Brain microvascular endothelial cell (primary cell): ENCODE results near the gene ZNG1F.
"Not testable (repeated sequence)": the region's sequence is repeated elsewhere in the genome, so short reads cannot be mapped to it uniquely, and the experiment has no call there.

ENCODE experiments used
- DNase-seq: peaks from one replicate; pipeline ENCODE4 v3.0.0-alpha.2; 2020
- H3K27ac ChIP-seq: fragments of 250-450 bp; sonication (Bioruptor Pico); 2 replicates; pipeline ENCODE4 v1.5.1; 2020; ENCODE audit warnings: mild to moderate bottlenecking, moderate library complexity
- H3K27me3 ChIP-seq: fragments of 250-450 bp; sonication (Bioruptor Pico); replicated peaks from 2 replicates; pipeline ENCODE4 v1.5.1; 2020; ENCODE audit warnings: mild to moderate bottlenecking
- H3K36me3 ChIP-seq: fragments of 250-450 bp; sonication (Bioruptor Pico); replicated peaks from 2 replicates; pipeline ENCODE4 v1.5.1; 2020; ENCODE audit warnings: mild to moderate bottlenecking
- H3K4me3 ChIP-seq: 2 replicates; pipeline ENCODE4 v1.5.1; 2011; ENCODE audit warnings: low read depth, mild to moderate bottlenecking, control low read depth, low read length, moderate library complexity
- in situ Hi-C: cut with HindIII; loops from 2 replicates; pipeline ENCODE4 v1.10.0; 2017; ENCODE audit warnings: low sequenced_read_pairs, low pct_ligation_motif_present
- TF ChIP-seq, protein P1 (sequence below): IDR thresholded peaks from 2 replicates; pipeline ENCODE4 v1.5.1; 2011; ENCODE audit warnings: low read depth, mild to moderate bottlenecking, moderate library complexity, low read length, control low read depth, inconsistent platforms; ENCODE audit errors: missing control alignments

The ZNG1F gene

DNA sequence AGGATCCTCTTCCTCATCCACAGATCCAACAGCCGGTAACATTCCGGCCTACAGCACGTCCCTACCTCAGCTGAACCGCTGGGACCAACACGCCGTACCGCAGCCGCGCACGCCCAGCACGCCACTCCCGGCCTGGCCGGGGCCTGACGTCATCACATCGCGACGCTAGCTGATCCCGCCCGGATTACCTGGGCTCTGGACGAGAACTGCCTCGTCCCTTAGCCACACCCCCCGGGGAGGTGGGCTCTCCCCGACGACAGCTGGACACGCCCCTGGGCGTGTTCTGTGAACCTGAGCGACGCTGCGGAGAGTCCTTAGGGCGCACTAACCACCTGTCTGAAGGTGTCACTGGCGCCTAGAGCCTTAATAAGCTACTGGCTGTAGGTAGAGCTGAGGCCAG lies at the start of gene ZNG1F:
Gene ZNG1F (minus strand): TSS at position 101 of the 400 bp plus-strand sequence. CDS start 59 bp downstream, at position 42.
- in situ Hi-C loops, H3K4me3 ChIP-seq: not testable (repeated sequence)

DNA sequence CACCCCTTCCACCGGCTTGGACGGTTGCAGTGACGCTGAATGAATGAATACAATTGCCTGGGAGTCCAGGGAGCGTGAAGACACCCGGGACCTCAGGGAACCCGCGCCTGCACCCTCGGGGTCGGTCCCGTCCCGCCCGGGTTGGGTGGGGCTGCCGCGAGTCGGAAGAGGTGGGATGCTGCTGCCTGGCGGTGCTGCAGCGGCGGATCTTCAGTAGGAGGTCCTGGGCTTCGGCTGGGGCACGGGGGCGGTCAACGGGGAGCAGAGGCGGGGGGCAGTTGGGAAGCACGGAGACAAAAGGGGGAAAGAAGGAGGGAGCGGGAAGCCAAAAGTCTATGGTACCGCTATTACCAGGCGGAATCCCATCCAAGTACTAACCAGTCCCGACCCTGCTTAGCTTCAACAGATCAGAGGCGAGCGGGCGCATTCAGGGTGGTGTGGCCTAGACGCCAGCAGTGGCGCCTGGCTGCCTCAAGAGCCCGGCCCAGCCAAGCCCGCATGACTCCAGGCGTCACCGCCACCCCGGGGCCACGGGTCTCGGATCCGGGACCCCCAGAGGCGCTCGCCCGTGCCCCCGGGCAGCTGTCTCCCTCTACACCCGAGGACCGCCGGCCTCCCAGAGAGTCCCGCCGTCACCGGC lies 48.1 kb upstream of the ZNG1F start:
- in situ Hi-C loops, H3K36me3 ChIP-seq, H3K27ac ChIP-seq, H3K27me3 ChIP-seq, DNase-seq: not testable (repeated sequence)
- H3K4me3 ChIP-seq = peak overlapping the region; percentile 37

More for the DNA sequence above, at the start of gene ZNG1F:
- not testable (repeated sequence) for DNase-seq, H3K27me3 ChIP-seq, H3K27ac ChIP-seq, H3K36me3 ChIP-seq

DNA sequence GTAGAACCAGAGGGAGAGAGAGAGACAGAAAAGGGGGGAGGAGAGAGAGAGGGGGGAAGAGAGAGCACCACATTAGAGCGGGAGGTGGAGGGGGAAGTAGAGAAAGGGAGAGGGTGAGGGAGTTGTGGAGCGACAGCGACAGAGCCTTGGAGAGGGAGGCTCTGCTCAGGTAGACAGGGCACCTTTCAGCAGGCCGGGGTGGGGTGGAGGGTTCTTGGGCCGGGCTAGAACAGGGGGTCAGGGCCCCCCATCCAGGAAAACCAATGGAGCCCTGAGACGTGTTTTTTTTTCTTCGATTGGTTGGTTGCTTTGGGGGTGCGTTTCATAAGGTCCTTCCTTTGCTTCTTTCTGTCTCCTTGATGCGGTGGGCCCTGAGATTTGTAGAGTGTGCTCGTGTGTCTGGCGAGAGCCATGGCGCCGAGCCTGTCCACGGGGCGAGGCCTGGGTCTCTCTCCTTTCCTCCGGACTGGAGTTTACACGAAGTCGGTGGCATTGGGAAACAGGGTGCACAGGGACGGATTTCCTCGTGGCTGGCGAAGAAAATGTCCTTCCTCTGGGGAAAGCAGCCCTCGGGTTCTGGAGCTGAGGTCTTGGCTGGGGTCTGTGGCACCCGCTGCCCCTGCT lies 47.5 kb upstream of the ZNG1F start:
- H3K4me3 ChIP-seq, H3K36me3 ChIP-seq, H3K27me3 ChIP-seq, H3K27ac ChIP-seq, in situ Hi-C loops, DNase-seq: not testable (repeated sequence)

DNA sequence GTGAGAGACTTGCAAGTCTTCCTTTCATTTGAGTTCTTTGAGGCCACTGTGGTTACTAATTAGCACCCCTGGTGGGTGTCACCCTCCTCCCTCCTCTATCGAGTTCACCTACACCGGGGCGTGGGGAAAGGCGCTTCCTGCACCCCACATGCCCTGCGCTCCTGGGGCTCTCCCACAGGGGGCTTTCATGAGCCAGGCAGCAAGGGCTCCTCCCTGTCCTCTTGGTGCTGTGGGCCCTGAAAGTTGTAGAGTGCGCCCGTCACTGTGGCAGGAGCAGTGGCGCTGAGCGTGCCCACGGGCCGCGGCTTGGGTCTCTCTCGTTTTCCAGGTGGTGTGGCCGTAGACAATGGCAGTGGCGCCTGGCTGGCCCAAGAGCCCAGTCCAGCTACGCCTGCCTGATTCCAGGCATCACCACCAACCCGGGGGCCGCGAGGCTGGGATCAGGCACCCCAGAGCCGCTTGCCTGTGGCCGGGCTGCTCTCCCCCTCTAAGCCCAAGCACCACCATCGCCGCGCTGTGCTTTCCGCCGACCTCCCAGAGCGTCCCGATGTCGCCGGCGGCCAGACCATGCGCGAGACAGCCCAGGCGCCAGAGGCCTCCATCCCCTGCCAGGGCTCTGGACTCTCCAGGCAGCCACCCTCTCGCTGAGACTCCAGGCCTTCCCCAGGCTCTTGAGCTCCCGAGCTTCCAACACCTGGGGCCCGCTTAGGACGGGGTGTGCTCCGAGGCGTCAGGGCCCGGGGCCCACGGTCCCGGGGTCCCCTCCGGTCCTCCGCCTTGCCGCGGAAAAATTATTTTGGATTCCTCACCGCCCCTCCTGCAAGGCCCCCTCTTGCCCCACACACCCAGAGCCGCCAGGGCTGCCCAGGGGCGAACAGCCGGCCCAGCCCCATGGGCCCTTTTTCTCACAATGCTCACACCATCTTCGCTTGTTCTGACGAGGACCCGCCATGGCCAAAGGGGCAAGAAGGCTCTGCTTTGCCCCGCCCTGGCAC lies 46.0 kb upstream of the ZNG1F start:
- H3K4me3 ChIP-seq = peak overlapping the region; percentile 35
- H3K27me3 ChIP-seq, in situ Hi-C loops, H3K27ac ChIP-seq, DNase-seq, H3K36me3 ChIP-seq: not testable (repeated sequence)

DNA sequence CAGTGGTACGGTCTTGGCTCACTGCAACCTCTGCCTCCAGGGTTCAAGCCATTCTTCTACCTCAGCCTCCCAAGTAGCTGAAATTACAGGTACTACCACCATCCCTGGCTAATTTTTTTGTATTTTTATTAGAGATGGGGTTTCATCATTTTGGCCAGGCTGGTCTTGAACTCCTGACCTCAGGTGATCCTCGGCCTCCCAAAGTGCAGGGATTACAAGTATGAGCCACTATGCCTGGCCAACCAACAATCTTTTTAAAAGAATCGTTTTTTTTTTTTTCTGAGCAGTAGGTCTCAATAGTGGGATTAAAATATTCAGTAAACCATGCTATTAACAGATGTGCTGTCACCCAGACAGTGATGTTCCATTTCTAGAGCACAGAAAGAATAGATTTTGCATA lies 45.1 kb upstream of the ZNG1F start:
- DNase-seq, H3K27ac ChIP-seq, H3K4me3 ChIP-seq, in situ Hi-C loops, H3K27me3 ChIP-seq, H3K36me3 ChIP-seq: not testable (repeated sequence)

DNA sequence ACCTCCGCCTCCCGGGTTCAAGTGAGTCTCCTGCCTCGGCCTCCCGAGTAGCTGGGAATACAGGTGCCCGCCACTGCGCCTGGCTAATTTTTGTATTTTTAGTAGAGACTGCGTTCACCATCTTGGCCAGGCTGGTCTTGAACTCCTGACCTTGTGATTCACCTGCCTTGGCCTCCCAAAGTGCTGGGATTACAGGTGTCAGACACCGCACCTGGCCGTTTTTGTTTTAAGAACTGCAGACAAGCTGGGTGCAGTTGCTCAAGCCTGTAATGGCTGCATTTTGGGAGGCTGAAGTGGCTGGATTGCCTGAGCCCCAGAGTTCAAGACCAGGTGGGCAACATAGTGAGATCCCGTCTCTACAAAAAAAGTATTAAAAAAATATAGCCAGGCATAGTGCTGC lies 43.2 kb upstream of the ZNG1F start:
- DNase-seq, H3K36me3 ChIP-seq, in situ Hi-C loops, H3K27me3 ChIP-seq, H3K4me3 ChIP-seq, H3K27ac ChIP-seq: not testable (repeated sequence)

DNA sequence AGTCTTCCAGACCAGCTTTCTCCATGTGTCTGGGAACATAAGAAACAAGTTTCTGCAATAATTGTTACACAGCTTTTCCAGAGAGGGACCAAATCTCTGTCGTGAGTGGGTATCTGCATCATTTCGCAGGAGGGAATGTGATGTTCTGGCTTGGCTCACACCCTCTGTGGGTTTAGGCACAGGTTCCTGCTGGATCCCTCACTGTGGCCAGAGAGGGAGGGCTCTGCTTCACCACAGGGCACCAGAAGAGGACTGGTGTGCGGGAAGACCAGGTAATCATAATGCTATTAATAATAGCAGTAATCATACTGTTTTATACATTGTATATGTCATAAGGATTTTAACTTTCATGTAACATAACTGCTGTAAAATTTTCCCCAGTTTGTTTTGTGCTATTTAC lies 41.3 kb upstream of the ZNG1F start:
- H3K4me3 ChIP-seq, in situ Hi-C loops, H3K36me3 ChIP-seq, H3K27me3 ChIP-seq, DNase-seq, H3K27ac ChIP-seq: not testable (repeated sequence)

DNA sequence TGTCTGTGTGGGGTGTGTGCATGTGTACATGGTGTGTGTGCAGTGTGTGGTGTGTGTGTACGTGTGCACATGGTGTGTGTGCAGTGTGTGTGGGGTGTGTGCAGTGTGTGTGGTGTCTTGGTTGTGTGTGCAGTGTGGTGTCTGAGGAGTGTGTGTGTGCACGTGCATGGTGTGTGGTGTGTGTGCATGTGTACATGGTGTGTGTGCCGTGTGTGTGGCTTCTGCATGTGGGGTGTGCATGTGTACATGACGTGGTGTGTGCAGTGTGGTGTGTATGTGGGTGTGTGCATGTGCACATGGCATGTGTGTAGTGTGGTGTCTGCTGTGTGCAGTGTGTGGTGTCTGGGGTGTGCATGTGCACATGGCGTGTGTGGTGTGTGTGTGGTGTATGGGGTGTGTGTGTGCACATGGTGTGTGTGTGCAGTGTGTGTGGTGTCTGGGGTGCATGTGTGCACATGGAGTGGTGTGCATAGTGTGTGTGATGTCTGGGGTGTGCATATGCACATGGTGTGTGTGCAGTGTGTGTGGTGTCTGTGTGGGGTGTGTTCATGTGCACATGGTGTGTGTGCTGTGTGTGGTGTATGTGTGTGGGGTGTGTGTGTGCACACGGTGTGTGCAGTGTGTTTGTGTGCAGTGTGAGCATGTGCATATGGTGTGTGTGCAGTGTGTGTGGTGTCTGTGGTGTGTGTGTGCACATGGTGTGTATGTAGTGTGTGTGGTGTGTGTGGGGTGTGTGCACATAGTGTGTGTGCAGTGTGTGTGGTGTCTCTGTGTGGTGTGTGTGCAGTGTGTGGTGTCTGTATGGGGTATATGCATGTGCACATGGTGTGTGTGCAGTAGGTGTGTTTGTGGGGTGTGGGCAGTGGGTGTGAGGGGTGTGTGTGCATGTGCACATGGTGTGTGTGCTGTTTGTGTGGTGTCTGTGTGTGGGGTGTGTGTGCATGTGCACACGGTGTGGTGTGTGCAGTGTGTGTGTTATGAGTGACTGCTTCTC lies 40.6 kb upstream of the ZNG1F start:
- in situ Hi-C loops = no loop called here
- no peak for DNase-seq
- H3K27ac ChIP-seq = no peak overlapping the region
- no peak overlapping the region for H3K4me3 ChIP-seq
- TF ChIP-seq, protein P1, sequence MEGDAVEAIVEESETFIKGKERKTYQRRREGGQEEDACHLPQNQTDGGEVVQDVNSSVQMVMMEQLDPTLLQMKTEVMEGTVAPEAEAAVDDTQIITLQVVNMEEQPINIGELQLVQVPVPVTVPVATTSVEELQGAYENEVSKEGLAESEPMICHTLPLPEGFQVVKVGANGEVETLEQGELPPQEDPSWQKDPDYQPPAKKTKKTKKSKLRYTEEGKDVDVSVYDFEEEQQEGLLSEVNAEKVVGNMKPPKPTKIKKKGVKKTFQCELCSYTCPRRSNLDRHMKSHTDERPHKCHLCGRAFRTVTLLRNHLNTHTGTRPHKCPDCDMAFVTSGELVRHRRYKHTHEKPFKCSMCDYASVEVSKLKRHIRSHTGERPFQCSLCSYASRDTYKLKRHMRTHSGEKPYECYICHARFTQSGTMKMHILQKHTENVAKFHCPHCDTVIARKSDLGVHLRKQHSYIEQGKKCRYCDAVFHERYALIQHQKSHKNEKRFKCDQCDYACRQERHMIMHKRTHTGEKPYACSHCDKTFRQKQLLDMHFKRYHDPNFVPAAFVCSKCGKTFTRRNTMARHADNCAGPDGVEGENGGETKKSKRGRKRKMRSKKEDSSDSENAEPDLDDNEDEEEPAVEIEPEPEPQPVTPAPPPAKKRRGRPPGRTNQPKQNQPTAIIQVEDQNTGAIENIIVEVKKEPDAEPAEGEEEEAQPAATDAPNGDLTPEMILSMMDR = no peak
- H3K27me3 ChIP-seq = no peaks in the 10 kb centered on the region
- no peaks in the 10 kb centered on the region for H3K36me3 ChIP-seq

DNA sequence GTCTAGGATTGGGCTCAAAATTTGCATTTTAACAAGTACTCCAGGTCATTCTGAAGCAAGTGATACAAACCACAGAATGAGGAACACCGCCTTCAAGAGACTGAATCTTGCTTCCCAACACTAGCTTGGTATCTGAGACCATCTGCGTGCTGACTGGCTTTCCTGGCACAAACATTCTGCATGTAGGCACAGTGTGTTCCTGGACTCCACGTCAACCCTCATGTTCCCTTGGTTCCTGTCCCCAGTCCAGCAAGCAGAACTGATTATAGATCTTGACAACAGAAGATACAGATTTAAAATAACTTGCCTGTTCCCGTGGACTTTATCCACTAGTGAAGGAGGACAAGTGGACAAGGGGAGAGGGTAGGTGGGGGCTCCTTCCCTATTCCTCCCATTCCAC lies 30.7 kb upstream of the ZNG1F start:
- DNase-seq, H3K27ac ChIP-seq, H3K27me3 ChIP-seq, in situ Hi-C loops, H3K36me3 ChIP-seq, H3K4me3 ChIP-seq: not testable (repeated sequence)

DNA sequence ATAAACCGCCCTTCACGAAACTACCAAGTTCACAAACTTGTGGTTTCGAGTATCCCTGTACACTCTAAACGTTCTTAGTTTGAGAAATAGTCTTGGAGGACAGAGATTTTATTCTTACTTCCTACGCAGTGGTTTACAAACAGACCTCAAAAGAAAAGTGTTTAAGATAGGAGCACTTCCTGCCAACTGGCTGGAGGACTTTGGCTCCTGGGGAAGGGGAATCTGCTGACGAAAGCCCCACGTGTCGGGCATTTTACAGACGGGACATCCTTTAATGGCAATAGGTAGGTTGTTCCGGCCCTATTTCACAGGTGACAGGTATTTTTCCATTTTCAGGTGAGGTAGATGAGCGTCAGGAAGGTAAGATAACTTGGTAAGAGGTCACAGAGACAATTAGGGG lies 678 bp downstream of the ZNG1F start:
- in situ Hi-C loops, H3K36me3 ChIP-seq, H3K27me3 ChIP-seq, H3K27ac ChIP-seq, H3K4me3 ChIP-seq, DNase-seq: not testable (repeated sequence)

DNA sequence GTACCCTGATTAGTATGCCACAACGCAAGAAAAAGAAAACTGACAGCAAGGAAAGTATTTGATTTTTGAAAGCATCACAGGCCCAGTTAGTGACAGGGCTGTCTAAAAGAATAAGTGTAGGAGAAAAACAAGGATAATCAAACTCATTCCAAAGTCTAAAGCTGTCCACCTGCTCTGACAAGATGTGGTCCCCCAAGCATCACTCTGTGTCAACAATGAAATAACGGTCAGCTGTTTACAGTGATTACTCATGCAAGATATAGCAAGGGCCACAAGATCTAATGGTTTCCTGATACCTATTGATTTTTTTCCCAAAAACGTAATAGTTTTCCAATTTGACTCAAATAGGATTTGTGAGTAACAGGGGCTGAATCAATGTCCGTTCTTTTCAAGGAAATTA lies 14.1 kb downstream of the ZNG1F start:
- H3K27me3 ChIP-seq, H3K36me3 ChIP-seq, H3K4me3 ChIP-seq, DNase-seq, in situ Hi-C loops, H3K27ac ChIP-seq: not testable (repeated sequence)

DNA sequence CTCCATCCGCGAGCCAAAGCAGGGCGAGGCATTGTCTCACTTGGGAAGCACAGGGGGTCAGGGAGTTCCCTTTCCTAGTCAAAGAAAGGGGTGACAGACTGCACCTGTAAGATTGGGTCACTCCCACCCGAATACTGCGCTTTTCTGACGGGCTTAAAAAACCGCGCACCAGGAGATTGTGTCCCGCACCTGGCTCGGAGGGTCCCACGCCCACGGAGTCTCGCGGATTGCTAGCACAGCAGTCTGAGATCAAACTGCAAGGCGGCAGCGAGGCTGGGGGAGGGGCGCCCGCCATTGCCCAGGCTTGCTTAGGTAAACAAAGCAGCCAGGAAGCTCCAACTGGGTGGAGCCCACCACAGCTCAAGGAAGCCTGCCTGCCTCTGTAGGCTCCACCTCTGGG lies 39.0 kb downstream of the ZNG1F start:
- H3K27me3 ChIP-seq, H3K4me3 ChIP-seq, H3K27ac ChIP-seq, H3K36me3 ChIP-seq, DNase-seq, in situ Hi-C loops: not testable (repeated sequence)
